K562 (cell line): ENCODE measurements around the gene CD40. TPM values are rescaled to one million over a fixed set of nuclear protein-coding genes. Genes with fewer than 3 reads are reported as not detected.

Source experiments
- ATF6 ChIP-seq: sonication (generic); formaldehyde crosslinking; IDR thresholded peaks from 2 replicates; pipeline ENCODE4 v1.4.0; 2020; ENCODE audit warnings: mild to moderate bottlenecking, missing genetic modification reagents
- ELK3 ChIP-seq: fragments of 450-650 bp; formaldehyde crosslinking; IDR thresholded peaks from 2 replicates; pipeline ENCODE4 v1.4.0; 2020; ENCODE audit warnings: mild to moderate bottlenecking
- GTF2F1 ChIP-seq: IDR thresholded peaks from 2 replicates; pipeline ENCODE4 v1.6.1; 2011; ENCODE audit warnings: low read depth, low read length, improper control_type of control experiment
- HDAC2 ChIP-seq: fragments of 450-650 bp; IDR thresholded peaks from 2 replicates; pipeline ENCODE4 v1.6.1; 2016; ENCODE audit warnings: mild to moderate bottlenecking
- HMGN3 ChIP-seq: IDR thresholded peaks from 2 replicates; pipeline ENCODE4 v1.6.1; 2011; ENCODE audit warnings: borderline replicate concordance, low read depth, mild to moderate bottlenecking, mixed read lengths, low read length; ENCODE audit not compliant: insufficient read length; ENCODE audit errors: extremely low read depth
- KLF1 ChIP-seq: fragments of 450-650 bp; IDR thresholded peaks from 2 replicates; pipeline ENCODE4 v1.6.1; 2016; ENCODE audit warnings: missing genetic modification characterization, missing compliant biosample characterization
- LEF1 ChIP-seq: fragments of 450-650 bp; IDR thresholded peaks from 2 replicates; pipeline ENCODE4 v1.6.1; 2016; ENCODE audit warnings: mild to moderate bottlenecking
- MTF1 ChIP-seq: fragments of 250-450 bp; sonication (Bioruptor Pico); IDR thresholded peaks from 2 replicates; pipeline ENCODE4 v1.9.0; 2021; ENCODE audit warnings: moderate library complexity, mild to moderate bottlenecking, inconsistent platforms, borderline replicate concordance
- NELFE ChIP-seq: IDR thresholded peaks from 2 replicates; pipeline ENCODE4 v1.6.1; 2011; ENCODE audit warnings: mild to moderate bottlenecking; ENCODE audit not compliant: insufficient read depth, insufficient read length
- POU5F1 ChIP-seq: fragments of 150-350 bp; IDR thresholded peaks from 2 replicates; pipeline ENCODE4 v1.6.1; 2014; ENCODE audit warnings: borderline replicate concordance, low read length, low read depth, mild to moderate bottlenecking; ENCODE audit not compliant: partially characterized antibody
- RERE ChIP-seq: sonication (generic); formaldehyde crosslinking; IDR thresholded peaks from 2 replicates; pipeline ENCODE4 v1.8.0; 2023; ENCODE audit warnings: missing genetic modification reagents, mild to moderate bottlenecking, borderline replicate concordance
- SIN3A ChIP-seq, 2 experiments: fragments of 150-350 bp in 1 of 2; IDR thresholded peaks; 2 replicates each; pipeline ENCODE4 v1.6.1; 2011 to 2016; ENCODE audit warnings: borderline replicate concordance in 2 of 2, low read depth in 2 of 2, low read length in 2 of 2, mild to moderate bottlenecking in 2 of 2, moderate library complexity in 2 of 2; ENCODE audit not compliant: control insufficient read depth in 1 of 2
- ZBTB2 ChIP-seq: fragments of 450-650 bp; IDR thresholded peaks from 2 replicates; pipeline ENCODE4 v1.6.1; 2016; ENCODE audit warnings: antibody characterized with exemption
- ZNF175 ChIP-seq: fragments of 200-800 bp; sonication (Bioruptor generic); IDR thresholded peaks from 2 replicates; pipeline ENCODE4 v1.6.1; 2016; ENCODE audit warnings: low read depth, mild to moderate bottlenecking, missing genetic modification characterization, missing compliant biosample characterization
- ZNF184 ChIP-seq: sonication (generic); formaldehyde crosslinking; IDR thresholded peaks from 2 replicates; pipeline ENCODE4 v1.5.0; 2020; ENCODE audit warnings: missing genetic modification reagents
- ZNF232 ChIP-seq: sonication (generic); formaldehyde crosslinking; IDR thresholded peaks from 2 replicates; pipeline ENCODE4 v1.8.0; 2022; ENCODE audit warnings: mild to moderate bottlenecking, missing genetic modification reagents
- polyA plus RNA-seq, 8 experiments: library from polyadenylated mRNA; depleted of rRNA in 4 of 8; stranded (reverse) in 5 of 8; unstranded in 3 of 8; fragments of >200 nt; fragmentation: Nextera tagmentation in 2 of 8; fragmentation: Illumina TruSeq in 1 of 8; extraction: Ambion mirVana in 2 of 8; extraction: Trizol in 1 of 8; gene quantifications; 2 replicates each; pipeline versions ENCODE4 v1.2.1 to v1.2.3, GENCODE V29; 2011 to 2014; ENCODE audit warnings: inconsistent platforms in 1 of 8, missing spikeins in 1 of 8
- total RNA-seq, 7 experiments: library from RNA; depleted of rRNA in 6 of 7; stranded (reverse); fragments of >200 nt in 6 of 7; fragmentation: Illumina TruSeq in 2 of 7; extraction: Trizol in 2 of 7; gene quantifications; 2 replicates each; pipeline versions ENCODE4 v1.2.1 to v1.2.3, GENCODE V29; 2011 to 2021; ENCODE audit warnings: low replicate concordance in 1 of 7

The CD40 gene
- total and polyA plus RNA-seq, 9 of the 15 experiments (the other 6 are each of a cell fraction or from before 2014, with no cell fraction given), result 0.76 to 3.7 (median 1.6) TPM

GRCh38 chr20:46089417-46090388, 28.4 kb upstream of the CD40 start, which contains the start of gene NCOA5 (continued):
- TF ChIP-seq ATF6 (CRISPR knock-in tag), result no peak
- no peak for TF ChIP-seq HDAC2
- peak; percentile 71; the same call in 1 of the 2 replicates for TF ChIP-seq KLF1 (tag)
- TF ChIP-seq ZNF232 (CRISPR knock-in tag), result no peak
- TF ChIP-seq ZNF184 (CRISPR knock-in tag), result no peak
- TF ChIP-seq RERE (CRISPR knock-in tag), result peak; percentile 94
- TF ChIP-seq ZNF175, result peak; percentile 90
- TF ChIP-seq LEF1, result no peak
- TF ChIP-seq SIN3A (IDR thresholded peaks at IDR 0.05; ENCODE audit: borderline replicate concordance in 2 of 2, control insufficient read depth in 1 of 2, low read depth in 2 of 2, low read length in 2 of 2), result peak; percentile 41 to 46; a peak in 2 of 4 replicates
- TF ChIP-seq MTF1, result no peak
- no peak for TF ChIP-seq ZBTB2
- TF ChIP-seq NELFE, result no peak
- peak; percentile 71 for TF ChIP-seq HMGN3
- no peak for TF ChIP-seq ELK3 (CRISPR knock-in tag)
- 0 out of 2 replicates have a peak, but pooled peaks have one; percentile 42 for TF ChIP-seq GTF2F1
- no peak for TF ChIP-seq POU5F1
